K562 (cell line): ENCODE results near the gene RGS12.

Experiments
- STAT5B ChIP-seq: fragments of 250-450 bp; sonication (Bioruptor Pico); IDR thresholded peaks from 2 replicates; pipeline ENCODE4 v1.8.0; 2021; ENCODE audit warnings: mild to moderate bottlenecking, inconsistent platforms
- TAF1 ChIP-seq: IDR thresholded peaks from 2 replicates; pipeline ENCODE4 v1.6.1; 2011; ENCODE audit warnings: mild to moderate bottlenecking, low read length, moderate library complexity; ENCODE audit not compliant: insufficient read depth, control insufficient read depth, severe bottlenecking; ENCODE audit errors: extremely low read depth
- TCF3 ChIP-seq: sonication (generic); formaldehyde crosslinking; IDR thresholded peaks from 2 replicates; pipeline ENCODE4 v1.4.0; 2020; ENCODE audit warnings: mild to moderate bottlenecking, missing genetic modification reagents
- ZNF133 ChIP-seq: fragments of 250-450 bp; sonication (Bioruptor Pico); IDR thresholded peaks from 2 replicates; pipeline ENCODE4 v1.4.0; 2020; ENCODE audit warnings: mild to moderate bottlenecking
- ZNF79 ChIP-seq: fragments of 250-450 bp; sonication (Bioruptor Pico); IDR thresholded peaks from 2 replicates; pipeline ENCODE4 v1.4.0; 2020; ENCODE audit warnings: low read depth, mild to moderate bottlenecking, moderate library complexity
- TF ChIP-seq, protein P1 (sequence below), 3 experiments: IDR thresholded peaks in 2 of 3; conservative IDR thresholded peaks in 1 of 3; 2 replicates each; pipeline ENCODE4 v1.5.1; 2011 to 2012; ENCODE audit warnings: low read length in 3 of 3, mild to moderate bottlenecking in 3 of 3, control low read depth in 2 of 3, improper control_type of control experiment in 1 of 3, inconsistent platforms in 1 of 3, low read depth in 1 of 3, mixed read lengths in 1 of 3, moderate library complexity in 1 of 3; ENCODE audit not compliant: insufficient read depth in 2 of 3

GRCh38 chr4:3337811-3338210 is 45.0 kb downstream of the RGS12 start:
- no peak for TF ChIP-seq TAF1
- TF ChIP-seq, protein P1, sequence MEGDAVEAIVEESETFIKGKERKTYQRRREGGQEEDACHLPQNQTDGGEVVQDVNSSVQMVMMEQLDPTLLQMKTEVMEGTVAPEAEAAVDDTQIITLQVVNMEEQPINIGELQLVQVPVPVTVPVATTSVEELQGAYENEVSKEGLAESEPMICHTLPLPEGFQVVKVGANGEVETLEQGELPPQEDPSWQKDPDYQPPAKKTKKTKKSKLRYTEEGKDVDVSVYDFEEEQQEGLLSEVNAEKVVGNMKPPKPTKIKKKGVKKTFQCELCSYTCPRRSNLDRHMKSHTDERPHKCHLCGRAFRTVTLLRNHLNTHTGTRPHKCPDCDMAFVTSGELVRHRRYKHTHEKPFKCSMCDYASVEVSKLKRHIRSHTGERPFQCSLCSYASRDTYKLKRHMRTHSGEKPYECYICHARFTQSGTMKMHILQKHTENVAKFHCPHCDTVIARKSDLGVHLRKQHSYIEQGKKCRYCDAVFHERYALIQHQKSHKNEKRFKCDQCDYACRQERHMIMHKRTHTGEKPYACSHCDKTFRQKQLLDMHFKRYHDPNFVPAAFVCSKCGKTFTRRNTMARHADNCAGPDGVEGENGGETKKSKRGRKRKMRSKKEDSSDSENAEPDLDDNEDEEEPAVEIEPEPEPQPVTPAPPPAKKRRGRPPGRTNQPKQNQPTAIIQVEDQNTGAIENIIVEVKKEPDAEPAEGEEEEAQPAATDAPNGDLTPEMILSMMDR (IDR thresholded peaks at IDR 0.05 in 2 of 3, conservative IDR thresholded peaks at IDR 0.05 in 1 of 3; ENCODE audit: insufficient read depth in 2 of 3, low read depth in 1 of 3, low read length in 3 of 3), result no peak
- TF ChIP-seq ZNF79, result no peak
- no peak for TF ChIP-seq ZNF133 (CRISPR knock-in tag)
- TF ChIP-seq TCF3 (CRISPR knock-in tag), result no peak
- no peak for TF ChIP-seq STAT5B (CRISPR knock-in tag)
